NCI-H1417 treated with DMSO at 0.1 percent for 48 hours (cell line): ENCODE results near the gene SLC23A2.

Experiments used
- DNase-seq: peaks from one replicate; lab custom pipeline; 2025; lab: John Stamatoyannopoulos, UW

Gene SLC23A2

DNA sequence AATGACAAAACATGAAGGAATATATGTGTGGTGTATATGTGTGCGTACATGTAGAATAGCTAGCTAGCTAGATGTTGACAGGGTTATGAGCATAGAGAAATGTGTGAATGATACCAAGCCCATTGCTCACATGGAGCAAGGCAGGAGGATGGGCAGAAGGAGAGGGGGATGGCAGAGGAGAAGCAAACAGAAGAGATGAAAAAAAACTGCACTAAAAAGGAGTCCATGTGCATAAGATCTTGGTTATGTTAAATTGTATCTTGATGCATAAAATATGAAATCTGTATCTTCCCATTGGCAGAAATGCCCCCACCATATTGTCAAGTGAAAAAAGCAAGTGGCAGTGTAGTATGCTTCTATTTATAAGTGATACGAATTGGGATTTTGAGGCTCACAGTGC, 154.5 kb downstream of the SLC23A2 start:
- no peak for DNase-seq

DNA sequence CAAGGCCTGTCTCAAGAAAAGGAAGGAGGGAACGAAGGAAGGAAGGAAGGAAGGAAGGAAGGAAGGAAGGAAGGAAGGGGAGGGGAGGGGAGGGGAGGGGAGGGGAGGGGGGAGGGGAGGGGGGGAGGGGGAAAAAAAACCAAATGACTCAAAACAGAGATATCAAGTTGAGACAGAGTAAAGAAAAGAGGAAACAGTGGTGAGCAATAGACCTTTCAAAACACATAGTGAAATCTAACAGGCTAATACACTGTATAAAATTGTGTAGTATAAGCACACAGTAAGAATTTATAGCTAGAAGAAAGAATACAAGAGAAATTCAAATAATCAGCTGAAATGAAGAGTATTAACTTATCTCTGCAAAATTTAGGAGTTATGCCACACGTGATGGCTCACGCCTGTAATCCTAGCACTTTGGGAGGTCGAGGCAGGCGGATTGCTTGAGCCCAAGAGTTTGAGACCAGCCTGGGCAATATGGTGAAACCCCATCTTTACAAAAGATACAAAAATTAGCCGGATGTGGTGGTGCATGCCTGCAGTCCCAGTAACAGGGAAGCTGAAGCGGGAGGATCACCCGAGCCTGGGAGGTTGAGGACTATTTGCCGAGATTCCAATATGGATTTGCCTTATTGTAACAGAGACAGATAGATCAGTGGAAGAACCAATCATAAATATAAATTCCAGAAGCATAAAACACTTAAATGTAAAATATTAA, 156.4 kb downstream of the SLC23A2 start:
- no peak for DNase-seq

DNA sequence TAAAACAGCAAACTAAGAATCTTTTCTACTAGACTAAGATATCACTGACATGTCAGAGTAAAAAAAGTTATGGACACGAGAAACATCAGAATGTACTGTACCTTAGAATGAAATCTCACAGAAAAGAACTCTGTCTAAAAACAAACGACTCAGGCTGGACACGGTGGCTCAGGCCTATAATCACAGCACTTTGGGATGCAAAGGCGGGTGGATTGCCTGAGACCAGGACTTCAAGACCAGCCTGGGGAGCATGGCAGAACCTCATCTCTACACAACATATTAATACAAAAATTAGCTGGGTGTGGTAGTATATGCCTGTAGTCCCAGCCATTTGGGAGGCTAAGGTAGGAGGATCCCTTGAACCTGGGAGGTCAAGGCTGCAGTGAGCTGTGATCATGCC, 157.0 kb downstream of the SLC23A2 start:
- DNase-seq: no peak

DNA sequence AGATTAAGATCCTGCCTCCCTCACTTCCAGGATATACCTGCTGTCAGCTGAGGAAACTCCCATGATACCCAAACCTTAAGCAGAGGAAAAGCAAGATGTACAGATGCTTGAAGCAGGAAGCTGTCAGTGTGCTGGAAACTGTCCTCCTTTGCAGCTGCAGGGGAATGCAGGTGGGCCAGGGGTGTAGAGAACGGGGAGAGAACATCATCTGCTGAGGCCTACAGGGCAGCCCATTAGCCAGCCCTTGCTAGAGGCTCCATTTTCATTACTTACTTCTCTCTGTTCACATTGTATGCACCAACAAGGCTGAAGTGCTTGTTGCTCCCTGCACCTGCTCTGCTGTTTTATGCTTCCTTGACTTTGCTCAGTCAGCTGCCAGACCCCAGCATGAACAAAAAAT, 160.5 kb downstream of the SLC23A2 start:
- no peak for DNase-seq

DNA sequence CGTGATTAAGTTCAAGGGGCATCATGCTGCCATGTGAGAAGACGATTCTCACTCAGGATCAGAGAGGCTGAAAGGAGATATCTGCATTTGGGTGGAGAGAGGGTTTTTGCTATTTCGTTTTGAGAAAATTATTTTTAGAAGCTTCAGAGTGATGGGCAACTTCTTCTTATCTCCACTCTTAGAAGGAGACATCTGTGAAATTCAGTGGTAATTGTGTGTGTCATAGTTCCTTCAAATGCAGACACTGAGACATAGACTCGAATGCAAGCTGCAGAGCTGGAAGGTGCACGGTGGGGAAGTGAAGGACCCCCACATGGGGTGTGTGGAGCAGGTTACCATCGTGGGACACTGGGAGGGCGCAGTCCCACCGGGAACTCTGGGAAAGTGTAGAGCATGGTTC, 162.8 kb downstream of the SLC23A2 start:
- no peak for DNase-seq

DNA sequence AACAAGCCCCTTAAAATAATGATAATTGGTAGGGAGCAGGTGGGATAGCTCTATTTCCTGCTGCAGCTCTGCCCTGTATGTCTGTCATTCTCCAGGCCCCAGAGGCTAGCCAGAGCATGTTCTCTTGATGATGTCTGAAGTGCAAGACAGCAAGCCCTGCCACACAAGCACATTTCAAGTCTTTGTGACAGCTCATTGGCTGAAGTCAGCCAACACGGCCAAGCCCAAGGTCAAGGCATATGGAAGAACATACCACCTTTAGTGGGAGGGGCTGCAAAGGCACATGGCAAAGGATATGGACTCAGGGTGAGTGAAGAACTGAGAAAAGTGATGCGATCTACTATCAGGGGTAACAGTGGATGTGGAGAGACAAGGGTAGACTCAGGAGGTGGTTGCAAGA, 163.6 kb downstream of the SLC23A2 start:
- no peak for DNase-seq

DNA sequence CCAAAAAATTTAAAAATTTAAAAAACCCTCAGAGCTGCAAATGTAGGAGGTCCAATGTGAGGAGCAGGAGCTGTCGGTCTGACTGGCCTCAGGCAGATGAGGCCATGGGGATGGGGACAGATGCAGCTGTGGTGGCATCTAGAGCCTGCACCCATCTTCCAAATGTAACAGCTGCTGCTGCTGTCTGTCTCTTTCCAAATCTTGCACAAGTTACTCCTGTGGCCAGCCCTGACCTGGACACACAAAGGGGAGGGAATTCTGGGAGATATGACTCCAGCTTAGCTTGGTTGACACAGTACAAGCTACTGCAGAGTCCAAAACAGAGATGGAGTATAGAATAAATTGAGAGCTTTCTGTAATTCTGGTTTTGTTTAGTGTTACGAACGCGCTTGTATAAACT, 164.4 kb downstream of the SLC23A2 start:
- DNase-seq: no peak

DNA sequence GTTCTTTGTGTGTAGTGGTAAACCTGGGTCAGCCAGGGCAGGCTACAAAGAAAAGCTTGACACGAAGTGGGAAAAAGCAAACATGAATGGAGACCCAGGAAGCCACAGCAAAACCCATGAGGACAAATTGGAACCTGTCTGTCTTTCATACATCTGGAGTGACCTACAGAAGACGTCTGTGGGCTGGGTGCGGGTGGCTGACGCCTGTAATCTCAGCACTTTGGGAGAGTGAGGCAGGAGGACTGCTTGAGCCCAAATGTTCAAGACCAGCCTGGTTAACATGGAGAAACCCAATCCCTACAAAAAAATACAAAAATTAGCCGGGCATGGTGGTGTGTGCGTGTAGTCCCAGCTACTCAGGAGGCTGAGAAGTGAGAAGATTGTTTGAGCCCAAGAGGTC, 164.8 kb downstream of the SLC23A2 start:
- no peak for DNase-seq

DNA sequence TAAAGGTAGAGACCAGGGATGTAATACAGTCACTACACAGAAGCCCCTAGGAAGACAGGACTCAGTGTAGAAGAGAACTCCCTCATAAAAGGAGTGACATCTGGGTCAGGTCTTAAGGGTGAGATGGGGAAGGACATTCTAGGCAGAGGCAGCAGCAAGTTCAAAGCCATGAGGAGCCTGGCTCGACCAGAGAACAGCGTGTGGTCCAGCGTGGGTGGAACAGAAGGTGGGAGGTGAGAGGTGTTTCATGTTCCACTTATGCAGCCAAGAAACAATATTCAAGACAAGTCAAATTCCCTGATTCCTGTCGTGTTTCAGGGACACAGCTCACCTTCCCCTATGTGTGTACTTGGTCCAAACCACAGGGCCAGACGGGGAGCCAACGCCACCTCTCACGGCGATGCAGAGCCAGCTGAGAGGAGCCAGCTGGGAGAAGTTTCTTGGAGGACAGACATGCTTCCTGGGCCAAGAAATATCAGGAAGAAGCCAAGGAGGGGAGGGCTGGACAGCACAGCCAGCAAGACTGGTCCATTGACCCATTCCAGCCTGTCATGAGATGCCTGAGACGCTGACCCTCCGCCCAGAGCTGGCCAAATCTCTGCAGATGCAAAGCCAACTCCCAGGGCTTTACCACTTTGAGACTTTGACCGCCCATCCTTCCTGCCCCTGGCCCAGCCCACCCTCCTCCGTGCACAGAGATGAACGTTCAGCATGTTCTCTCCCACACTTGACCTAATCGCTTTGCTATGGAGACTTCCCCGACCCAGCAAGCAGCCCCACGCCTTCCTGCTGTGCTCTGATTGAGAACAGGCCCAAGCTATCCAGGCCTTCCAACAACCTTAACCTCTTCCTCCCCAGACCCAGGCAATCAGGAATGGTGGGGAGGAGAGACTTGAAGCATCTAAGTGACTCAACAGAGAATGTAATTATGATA, 165.8 kb downstream of the SLC23A2 start:
- no peak for DNase-seq

DNA sequence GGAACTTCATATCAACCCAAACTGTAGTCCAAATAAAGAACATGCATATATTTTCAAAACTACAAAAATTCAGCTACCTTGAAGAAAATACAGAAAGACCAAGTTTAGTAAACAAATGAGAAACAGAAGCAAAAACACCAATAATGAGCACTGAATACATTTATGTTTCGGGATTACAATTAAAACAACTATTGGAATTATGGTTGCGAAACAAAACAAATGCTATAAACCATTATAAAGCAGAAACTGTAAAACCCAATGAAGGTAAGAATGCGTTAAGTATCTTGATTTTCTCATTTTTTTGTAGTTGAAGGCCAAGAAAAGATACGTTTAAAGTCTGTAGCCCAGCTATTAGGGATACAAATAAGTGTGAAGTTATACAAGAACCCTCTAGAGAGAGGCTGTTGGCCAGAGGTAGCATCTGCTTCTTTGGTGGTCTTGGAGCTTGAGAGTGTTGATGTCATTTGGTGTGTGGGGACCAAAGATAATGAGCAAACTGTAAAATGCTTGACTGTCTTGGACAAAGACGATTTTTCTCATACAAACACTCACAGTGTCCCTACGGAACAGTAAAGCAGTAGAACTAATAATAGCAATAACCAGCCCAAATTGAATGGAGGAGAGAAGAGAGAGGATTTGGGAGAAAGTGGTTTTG, 168.1 kb downstream of the SLC23A2 start:
- DNase-seq: no peak

DNA sequence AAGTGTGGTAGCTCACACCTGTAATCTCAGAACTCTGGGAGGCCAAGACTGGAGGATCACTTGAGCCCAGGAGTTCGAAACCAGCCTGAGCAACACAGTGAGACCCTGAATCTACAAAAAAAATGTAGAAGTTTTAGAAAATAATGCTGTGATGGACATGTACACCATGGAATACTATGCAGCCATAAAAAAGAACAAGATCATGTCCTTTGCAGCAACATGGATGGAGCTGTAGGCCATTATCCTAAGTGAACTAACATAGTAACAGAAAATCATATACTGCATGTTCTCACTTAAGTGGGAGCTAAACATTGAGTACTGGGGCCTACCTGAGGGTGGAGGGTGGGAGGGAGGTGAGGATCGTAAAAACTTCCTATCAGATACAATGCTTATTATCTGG, 168.8 kb downstream of the SLC23A2 start:
- DNase-seq: no peak

DNA sequence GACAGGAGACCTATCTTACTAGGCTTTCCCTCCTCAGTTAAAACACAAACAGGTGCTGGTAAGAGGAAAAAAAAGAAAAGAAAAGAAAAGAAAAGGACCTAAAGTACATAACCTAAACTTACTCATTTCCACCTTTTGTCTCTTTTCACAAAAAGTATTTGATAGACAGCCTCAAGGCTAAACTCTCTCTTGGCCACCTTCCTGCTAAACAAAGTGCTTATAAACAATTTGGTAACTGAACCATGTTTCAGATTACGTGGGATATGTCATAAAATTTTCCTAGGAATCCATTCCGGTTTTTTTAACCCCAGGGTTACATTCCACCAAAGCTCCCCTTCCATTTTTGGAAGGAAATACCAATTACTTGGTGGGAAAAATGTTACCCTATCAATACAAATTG, 170.6 kb downstream of the SLC23A2 start:
- no peak for DNase-seq

DNA sequence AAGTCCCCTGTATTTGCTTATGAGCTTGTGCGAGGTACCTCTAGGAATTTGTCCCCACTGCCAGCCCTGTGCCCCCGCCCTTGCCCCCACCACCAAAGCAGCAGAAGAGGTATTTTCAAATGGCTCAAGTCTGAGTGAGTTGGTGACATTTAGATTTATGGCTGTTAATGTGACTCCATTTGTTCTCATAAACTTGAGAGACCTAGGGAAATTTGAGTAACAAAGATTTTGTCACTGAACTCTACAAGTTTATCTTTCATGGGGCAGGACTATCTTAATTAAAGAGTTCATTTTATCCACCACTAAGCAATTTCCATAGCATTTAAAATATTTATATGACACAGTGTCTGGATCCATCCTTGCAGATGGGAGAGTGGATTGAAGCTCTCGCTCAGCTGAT, 171.1 kb downstream of the SLC23A2 start:
- DNase-seq: no peak

DNA sequence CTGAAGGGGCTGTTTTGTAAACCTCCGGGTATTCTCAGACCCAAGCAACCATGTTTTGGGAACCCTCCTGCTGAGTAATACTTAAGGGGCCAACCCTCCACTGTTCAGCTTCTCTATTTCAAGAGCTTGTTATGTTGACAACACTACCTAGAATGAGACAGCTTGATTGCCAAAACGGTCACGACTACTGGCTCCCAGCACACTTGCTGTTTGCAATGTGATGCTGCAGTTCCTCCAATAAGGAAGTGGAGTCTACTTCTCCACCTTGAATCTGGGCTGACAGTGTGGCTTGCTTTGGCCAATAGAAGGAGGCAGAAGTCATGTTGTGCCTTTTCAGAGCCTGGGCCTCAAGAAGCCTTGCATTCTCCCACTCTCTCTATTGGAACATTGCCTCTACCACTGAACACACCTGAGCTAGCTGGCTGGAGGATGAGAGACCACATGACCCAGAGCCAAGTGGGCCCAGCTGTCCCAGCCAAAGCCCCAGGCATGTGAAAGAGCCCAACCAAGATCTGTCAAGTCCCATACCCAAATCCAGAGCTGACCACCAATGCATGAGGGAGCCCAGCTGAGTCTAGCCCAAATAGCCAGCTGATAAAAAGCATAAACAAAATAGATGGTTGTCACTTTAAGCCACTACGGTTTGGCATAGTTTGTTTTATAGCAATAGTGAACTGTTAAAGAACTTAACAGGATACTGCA, 171.6 kb downstream of the SLC23A2 start:
- DNase-seq: no peak

DNA sequence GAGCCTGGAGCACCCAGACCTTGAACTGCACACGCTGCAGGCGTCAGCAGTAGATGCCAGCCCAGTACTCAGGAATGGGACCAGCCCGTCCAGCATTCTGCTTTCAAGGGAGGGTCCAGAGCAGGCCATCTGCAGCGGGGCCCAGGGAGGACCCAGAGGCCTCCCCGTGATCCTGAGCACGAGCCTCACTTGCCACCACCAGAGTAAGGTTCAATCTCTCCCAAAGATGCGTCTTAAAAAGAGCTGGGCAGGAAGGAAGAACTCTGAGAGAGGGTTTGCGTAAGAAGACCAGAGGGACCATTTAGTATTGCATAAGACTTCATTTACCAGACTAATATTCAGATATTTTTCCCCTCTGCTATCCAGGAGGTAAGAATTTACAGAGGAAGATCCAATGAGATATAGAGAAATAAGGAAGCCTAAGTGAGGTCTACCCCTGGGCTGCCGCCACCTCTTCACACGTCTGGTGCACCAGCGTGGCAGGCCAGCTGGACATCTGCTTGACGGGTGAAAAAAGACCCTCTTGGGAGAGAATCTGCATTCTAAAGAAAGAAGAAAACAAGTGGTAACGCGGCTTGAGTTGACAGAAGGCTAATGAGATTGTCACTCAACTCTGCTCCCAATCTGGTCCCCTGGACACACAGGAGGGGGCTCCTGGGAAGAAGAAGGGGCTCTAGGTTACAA, 172.3 kb downstream of the SLC23A2 start:
- no peak for DNase-seq

DNA sequence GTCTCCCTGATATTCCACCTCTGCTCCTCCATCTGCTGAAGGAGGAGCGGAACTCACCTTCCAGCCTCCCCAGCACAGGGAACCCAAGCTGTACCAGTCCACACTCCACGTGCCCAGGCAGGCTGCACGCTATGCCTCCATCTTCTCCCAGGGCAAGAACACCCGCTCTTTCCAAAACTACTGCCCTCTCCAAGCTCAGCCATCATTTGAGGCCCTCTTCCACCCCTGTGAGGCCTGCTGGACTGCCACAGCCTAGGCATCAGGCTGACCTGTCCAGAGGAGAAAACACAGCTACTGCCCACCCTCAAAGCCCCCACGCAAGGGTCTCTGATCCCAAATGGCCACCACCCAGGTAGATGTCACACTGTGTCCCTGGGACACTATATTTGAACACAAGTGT, 179.7 kb downstream of the SLC23A2 start:
- no peak for DNase-seq

DNA sequence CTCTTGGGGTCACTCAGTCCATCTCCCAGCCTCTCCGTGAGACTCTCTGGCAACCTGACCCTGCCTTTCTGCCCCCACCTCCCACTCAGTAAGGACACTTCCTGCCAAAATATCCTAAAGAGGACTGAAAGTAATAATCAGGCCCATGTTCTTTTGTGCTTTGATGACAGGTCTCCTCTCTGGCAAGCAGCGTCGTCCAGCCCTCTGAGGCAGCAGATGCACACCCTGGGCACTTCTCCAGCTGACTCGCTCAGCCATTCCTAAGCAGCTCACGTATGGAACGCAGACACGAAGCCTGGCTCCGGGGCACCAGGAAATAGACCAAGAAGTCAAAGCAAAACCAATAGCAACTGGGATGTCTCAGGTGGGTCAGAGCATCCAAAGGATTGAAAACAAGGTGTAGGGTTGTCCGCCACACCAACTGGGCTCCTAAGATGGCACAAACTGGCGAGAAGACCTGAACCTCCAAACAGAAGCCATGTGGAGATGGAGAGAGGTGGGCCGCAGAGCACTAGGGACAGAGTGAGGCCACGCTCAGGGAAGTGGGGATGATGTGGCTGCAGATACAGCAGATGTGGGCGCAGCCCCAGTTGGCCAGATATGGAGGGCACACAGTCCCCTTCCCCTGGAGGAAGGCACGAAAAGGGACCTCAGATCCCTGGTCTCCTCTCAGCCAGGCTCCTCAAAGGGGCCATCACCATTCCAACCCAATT, 180.3 kb downstream of the SLC23A2 start:
- no peak for DNase-seq

DNA sequence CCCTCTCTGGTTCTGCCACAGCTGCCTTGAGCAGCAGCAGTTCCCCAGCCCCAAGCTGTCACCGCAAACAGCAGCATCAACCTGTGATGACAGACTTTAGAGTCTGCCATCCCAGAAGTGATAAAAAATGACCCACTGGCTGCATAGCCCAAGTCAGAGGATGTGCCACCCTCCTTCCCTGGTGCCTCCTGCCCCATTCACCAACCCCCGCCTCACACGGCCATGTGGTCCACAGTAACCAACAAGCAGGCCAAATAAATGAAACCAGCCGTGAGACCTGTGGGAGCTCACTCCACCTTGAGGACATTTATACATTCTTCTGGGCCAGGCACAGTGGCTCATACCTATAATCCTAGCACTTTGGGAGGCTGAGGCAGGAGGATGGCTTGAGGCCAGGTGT, 181.4 kb downstream of the SLC23A2 start:
- DNase-seq: no peak

DNA sequence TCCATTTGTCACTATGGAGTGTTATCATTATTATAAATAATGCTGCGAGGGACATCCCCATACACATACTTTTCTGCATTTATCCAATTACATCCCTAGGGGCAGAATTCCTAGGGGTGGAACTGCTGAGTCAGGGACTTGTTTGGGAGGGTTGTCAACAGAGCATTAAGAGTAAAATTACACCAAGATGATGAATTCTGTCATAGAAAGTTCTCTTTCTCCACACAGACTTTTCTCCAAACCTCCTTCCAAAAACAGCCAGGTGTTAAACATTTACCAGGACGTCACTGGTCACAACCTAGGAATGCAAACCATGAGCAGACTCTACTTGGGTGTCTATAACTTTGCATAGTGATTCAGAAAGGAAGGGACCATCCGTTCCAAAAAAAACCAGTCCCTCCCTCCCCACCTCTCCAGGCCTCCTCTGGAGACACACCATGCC, 184.1 kb downstream of the SLC23A2 start:
- no peak for DNase-seq

DNA sequence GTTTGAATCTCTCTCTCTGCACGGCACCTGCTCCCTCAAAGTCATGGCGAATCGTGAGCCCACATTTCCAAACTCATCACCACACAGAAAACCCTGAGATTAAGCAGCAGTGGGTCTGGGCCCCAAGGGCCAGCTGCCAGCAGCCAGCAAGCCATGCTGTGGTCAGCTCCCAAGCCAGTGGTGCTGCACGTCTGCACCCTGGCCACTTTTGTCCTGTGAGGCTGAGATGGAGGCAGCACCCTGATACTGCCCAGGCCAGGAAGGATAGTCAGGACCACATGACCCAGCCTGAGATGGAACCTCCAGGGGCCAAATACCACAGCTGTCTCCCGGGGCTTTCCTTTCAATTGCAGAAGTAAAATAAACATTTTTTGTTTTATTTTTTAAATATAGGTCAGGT, 185.7 kb downstream of the SLC23A2 start:
- DNase-seq: no peak

DNA sequence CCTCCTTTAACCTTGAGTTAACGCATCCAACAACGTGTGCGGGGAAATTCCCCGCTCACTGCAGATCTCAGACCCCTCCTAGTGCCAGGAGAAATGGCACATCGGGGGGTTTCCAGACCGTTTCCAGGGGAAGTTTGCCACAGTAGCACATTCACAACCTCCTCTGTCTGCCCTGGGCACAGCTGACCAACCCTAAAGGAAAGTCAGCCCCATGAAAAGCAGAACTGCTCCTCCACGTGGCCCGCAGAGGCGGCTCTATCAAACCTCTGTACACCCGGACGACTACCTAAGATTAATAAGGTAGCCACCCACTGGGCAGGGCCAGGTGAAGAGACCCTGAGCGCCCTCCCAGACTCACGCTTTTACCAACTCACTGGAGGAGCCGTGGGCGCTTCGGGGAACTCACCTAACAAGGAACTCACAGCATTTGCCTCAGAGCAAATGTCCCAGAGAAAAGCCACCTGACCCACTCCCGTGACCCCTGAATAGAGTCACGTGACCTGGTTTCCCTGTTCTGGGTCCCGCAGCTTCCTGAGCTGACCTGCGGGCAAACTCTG, 186.5 kb downstream of the SLC23A2 start:
- no peak for DNase-seq
